Upper lobe of left lung (tissue), 4 donors: ENCODE results near the gene CFAP298.
A peak's percentile ranks its signal among the peaks of the same experiment; 100 is the strongest.

ENCODE experiments used
- CTCF ChIP-seq, 6 experiments: fragments of 450-650 bp in 4 of 6; fragments of 200-600 bp in 2 of 6; sonication (generic) in 2 of 6; IDR thresholded peaks; one replicate each; pipeline ENCODE4 v1.5.1; 2016 to 2019; ENCODE audit warnings: antibody characterized with exemption in 6 of 6
- POLR2A ChIP-seq, 4 donors: fragments of 450-650 bp; IDR thresholded peaks; one replicate each; pipeline ENCODE4 v1.5.1; 2016 to 2017; ENCODE audit warnings: antibody characterized with exemption in 4 of 4, mild to moderate bottlenecking in 2 of 4

- TF ChIP-seq POLR2A (IDR thresholded peaks at IDR 0.05) = no peak
- peak in 5 of 6 experiments; percentile 28 to 54 (median 51) for TF ChIP-seq CTCF (IDR thresholded peaks at IDR 0.05)
Measured at GRCh38 chr21:32653326-32653901, 41.2 kb upstream of the CFAP298 start.
